ENCODE data around the gene RPRD1B. TPM values are rescaled to one million over a fixed set of nuclear protein-coding genes. Genes with fewer than 3 reads are reported as not detected.
"Not testable (repeated sequence)": the region's sequence is repeated elsewhere in the genome, so short reads cannot be mapped to it uniquely, and the experiment has no call there.

RPRD1B gene
- polyA plus RNA-seq, 1 of the 3 experiments (the other 2 are of a cell fraction), result 11.8 TPM

DNA sequence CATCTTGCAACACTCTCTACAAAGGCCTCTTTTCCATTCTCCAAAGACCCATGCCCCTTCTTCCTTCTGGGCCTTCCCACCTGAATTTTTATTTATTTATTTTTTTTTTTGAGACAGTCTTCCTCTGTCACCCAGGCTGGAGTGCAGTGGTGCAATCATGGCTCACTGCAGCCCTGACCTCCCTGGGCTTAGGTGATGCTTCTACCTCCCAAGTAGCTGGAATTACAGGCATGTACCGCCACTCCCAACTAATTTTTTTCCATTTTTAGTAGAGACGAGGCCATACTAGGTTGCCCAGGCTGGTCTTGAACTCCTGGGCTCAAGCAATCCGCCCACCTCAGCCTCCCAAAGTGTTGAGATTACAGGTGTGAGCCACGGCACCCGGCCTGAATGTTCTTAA, 24.1 kb upstream of the RPRD1B start:
- H2AFZ ChIP-seq (ENCODE audit: low read depth); H3K27me3 ChIP-seq (ENCODE audit: insufficient read depth); H3K27ac ChIP-seq (ENCODE audit: low read depth in 2 of 2, low read length in 1 of 2); H3K4me3 ChIP-seq (ENCODE audit: low read depth in 2 of 2, low read length in 1 of 2); H4K20me1 ChIP-seq (ENCODE audit: insufficient read depth); POLR2A ChIA-PET; H3K9me2 ChIP-seq; DNase-seq; H3K4me1 ChIP-seq (ENCODE audit: control insufficient read depth in 1 of 2, insufficient read depth in 2 of 2, low read depth in 1 of 2, low read length in 1 of 2); H3K4me2 ChIP-seq; H3F3A ChIP-seq (replicated peaks; ENCODE audit: insufficient read depth); H3K9me3 ChIP-seq; H3K9ac ChIP-seq: not testable (repeated sequence)
- CTCF ChIA-PET, result interaction anchor here (1.6 kb wide), 2 partner anchors 18 to 86 kb away, joined by 3 to 4 read pairs; no protein-coding TSS in a partner anchor
- WGBS (ENCODE audit: low lambda C conversion rate), result 96% methylated on average over 5 of the region's 5 CpGs
- Histone ChIP-seq H3K79me2 (ENCODE audit: insufficient read depth) (peaks cover 41% of the 10 kb centered on the region), H3K36me3 (replicated peaks in 1 of 2; ENCODE audit: control insufficient read depth in 1 of 2, insufficient read depth in 2 of 2, low read length in 1 of 2) (peaks cover 47 to 66% of the 10 kb centered on the region in 2 experiments)

DNA sequence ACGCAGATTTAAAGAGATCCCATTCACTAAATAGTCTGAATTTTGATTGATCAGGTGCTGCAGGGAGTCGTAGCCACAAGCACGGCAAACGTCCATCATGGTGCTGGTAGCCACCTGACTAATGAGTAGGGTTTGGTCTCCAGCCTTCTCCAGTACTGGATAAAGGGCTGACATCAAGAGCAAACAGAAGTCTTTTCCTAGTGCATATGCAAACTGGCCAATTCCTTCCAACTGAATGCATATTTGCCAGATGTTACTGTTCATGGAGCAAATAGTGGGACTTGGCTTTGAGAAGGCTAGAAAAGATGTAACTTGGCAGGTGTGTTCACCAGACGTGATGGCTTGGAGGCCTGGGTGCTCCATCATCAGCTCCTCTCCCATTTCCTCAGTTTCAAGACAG, 21.9 kb upstream of the RPRD1B start:
- H3K9me3 ChIP-seq, result no peaks in the 10 kb centered on the region
- H3K36me3 ChIP-seq (replicated peaks in 1 of 2; ENCODE audit: control insufficient read depth in 1 of 2, insufficient read depth in 2 of 2, low read length in 1 of 2), result peaks cover 53 to 70% of the 10 kb centered on the region in 2 experiments
- CTCF ChIA-PET, result interaction anchor here (0.9 to 1.4 kb wide), 4 partner anchors 19 to 448 kb away, joined by 3 to 6 read pairs (median 4); partner anchors contain the start of gene VSTM2L
- H2AFZ ChIP-seq (ENCODE audit: low read depth), result no peak overlapping the region
- DNase-seq, result no peak
- POLR2A ChIA-PET, result no interaction called here
- H3K79me2 ChIP-seq (ENCODE audit: insufficient read depth), result peaks cover 46% of the 10 kb centered on the region
- TF ChIP-seq EZH2phosphoT487 (IDR thresholded peaks at IDR 0.05; ENCODE audit: borderline replicate concordance, low read depth) (no peak), GABPA (IDR thresholded peaks at IDR 0.05; ENCODE audit: low read depth) (no peak), NRF1 (IDR thresholded peaks at IDR 0.05; ENCODE audit: low read depth, low read length) (no peak), EP300 (IDR thresholded peaks at IDR 0.05; ENCODE audit: borderline replicate concordance in 1 of 2, low read depth in 1 of 2, low read length in 1 of 2) (no peak), TAF1 (IDR thresholded peaks at IDR 0.05; ENCODE audit: borderline replicate concordance, low read depth, low read length) (no peak), MEF2A (IDR thresholded peaks at IDR 0.05; ENCODE audit: borderline replicate concordance, low read depth) (no peak), ZBTB33 (IDR thresholded peaks at IDR 0.05; ENCODE audit: borderline replicate concordance, low read depth) (no peak), YY1 (IDR thresholded peaks at IDR 0.05; ENCODE audit: low read depth) (no peak), TEAD4 (IDR thresholded peaks at IDR 0.05; ENCODE audit: borderline replicate concordance, insufficient read depth) (no peak), RXRA (IDR thresholded peaks at IDR 0.05; ENCODE audit: borderline replicate concordance, low read depth) (no peak), FOXJ3 (CRISPR knock-in tag; IDR thresholded peaks at IDR 0.05) (no peak), RAD21 (IDR thresholded peaks at IDR 0.05; ENCODE audit: low read length) (no peak), PBX3 (IDR thresholded peaks at IDR 0.05) (no peak)
- TF ChIP-seq, protein P1, sequence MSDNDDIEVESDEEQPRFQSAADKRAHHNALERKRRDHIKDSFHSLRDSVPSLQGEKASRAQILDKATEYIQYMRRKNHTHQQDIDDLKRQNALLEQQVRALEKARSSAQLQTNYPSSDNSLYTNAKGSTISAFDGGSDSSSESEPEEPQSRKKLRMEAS (IDR thresholded peaks at IDR 0.05; ENCODE audit: low read depth), result no peak
- TF ChIP-seq, protein P2, sequence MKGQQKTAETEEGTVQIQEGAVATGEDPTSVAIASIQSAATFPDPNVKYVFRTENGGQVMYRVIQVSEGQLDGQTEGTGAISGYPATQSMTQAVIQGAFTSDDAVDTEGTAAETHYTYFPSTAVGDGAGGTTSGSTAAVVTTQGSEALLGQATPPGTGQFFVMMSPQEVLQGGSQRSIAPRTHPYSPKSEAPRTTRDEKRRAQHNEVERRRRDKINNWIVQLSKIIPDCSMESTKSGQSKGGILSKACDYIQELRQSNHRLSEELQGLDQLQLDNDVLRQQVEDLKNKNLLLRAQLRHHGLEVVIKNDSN (IDR thresholded peaks at IDR 0.05; ENCODE audit: borderline replicate concordance, low read depth), result no peak
- TF ChIP-seq, protein P3, sequence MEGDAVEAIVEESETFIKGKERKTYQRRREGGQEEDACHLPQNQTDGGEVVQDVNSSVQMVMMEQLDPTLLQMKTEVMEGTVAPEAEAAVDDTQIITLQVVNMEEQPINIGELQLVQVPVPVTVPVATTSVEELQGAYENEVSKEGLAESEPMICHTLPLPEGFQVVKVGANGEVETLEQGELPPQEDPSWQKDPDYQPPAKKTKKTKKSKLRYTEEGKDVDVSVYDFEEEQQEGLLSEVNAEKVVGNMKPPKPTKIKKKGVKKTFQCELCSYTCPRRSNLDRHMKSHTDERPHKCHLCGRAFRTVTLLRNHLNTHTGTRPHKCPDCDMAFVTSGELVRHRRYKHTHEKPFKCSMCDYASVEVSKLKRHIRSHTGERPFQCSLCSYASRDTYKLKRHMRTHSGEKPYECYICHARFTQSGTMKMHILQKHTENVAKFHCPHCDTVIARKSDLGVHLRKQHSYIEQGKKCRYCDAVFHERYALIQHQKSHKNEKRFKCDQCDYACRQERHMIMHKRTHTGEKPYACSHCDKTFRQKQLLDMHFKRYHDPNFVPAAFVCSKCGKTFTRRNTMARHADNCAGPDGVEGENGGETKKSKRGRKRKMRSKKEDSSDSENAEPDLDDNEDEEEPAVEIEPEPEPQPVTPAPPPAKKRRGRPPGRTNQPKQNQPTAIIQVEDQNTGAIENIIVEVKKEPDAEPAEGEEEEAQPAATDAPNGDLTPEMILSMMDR (IDR thresholded peaks at IDR 0.05), result no peak
- 92% methylated on average over 2 of the region's 5 CpGs for WGBS (ENCODE audit: low lambda C conversion rate)
- no peak overlapping the region for H3K9ac ChIP-seq
- no peaks in the 10 kb centered on the region for H3K27me3 ChIP-seq (ENCODE audit: insufficient read depth)
- H3K4me3 ChIP-seq (ENCODE audit: low read depth in 2 of 2, low read length in 1 of 2), result no peak overlapping the region
- H3K27ac ChIP-seq (ENCODE audit: low read depth in 2 of 2, low read length in 1 of 2), result no peak overlapping the region
- H3K4me2 ChIP-seq, result no peak overlapping the region
- no peaks in the 10 kb centered on the region for H3K9me2 ChIP-seq
- peaks cover 0 to 8% of the 10 kb centered on the region in 2 experiments; a peak in 2 of 4 replicates for H3K4me1 ChIP-seq (ENCODE audit: control insufficient read depth in 1 of 2, insufficient read depth in 2 of 2, low read depth in 1 of 2, low read length in 1 of 2)
- H3F3A ChIP-seq (replicated peaks; ENCODE audit: insufficient read depth), result no peaks in the 10 kb centered on the region
- no peaks in the 10 kb centered on the region for H4K20me1 ChIP-seq (ENCODE audit: insufficient read depth)
